ENCODE results near the gene SDK1.

The SDK1 gene

GRCh38 chr7:4017081-4017480 is 716.0 kb downstream of the SDK1 start:
- no peak for DNase-seq (ENCODE audit: low spot score)

GRCh38 chr7:4017785-4018184 is 716.7 kb downstream of the SDK1 start:
- DNase-seq (ENCODE audit: low spot score) = no peak

- no peak for DNase-seq (ENCODE audit: low spot score)
Observed at GRCh38 chr7:4018601-4019316, 717.7 kb downstream of the SDK1 start.

GRCh38 chr7:4020086-4020485 is 719.0 kb downstream of the SDK1 start:
- DNase-seq (ENCODE audit: low spot score) = no peak

- DNase-seq (ENCODE audit: low spot score) = no peak
Observed at GRCh38 chr7:4021413-4021812, 720.4 kb downstream of the SDK1 start.

- no peak for DNase-seq (ENCODE audit: low spot score)
Observed at GRCh38 chr7:4022265-4022664, 721.2 kb downstream of the SDK1 start.

- no peak for DNase-seq (ENCODE audit: low spot score)
Observed at GRCh38 chr7:4023502-4023901, 722.5 kb downstream of the SDK1 start.

- DNase-seq (ENCODE audit: low spot score) = no peak
Observed at GRCh38 chr7:4024133-4024532, 723.1 kb downstream of the SDK1 start.

- no peak for DNase-seq (ENCODE audit: low spot score)
Observed at GRCh38 chr7:4024806-4025205, 723.8 kb downstream of the SDK1 start.

- DNase-seq (ENCODE audit: low spot score) = no peak
Observed at GRCh38 chr7:4025210-4025609, 724.2 kb downstream of the SDK1 start.

- DNase-seq (ENCODE audit: low spot score) = no peak
Observed at GRCh38 chr7:4025694-4026615, 724.9 kb downstream of the SDK1 start.

- no peak for DNase-seq (ENCODE audit: low spot score)
Observed at GRCh38 chr7:4026941-4027486, 726.0 kb downstream of the SDK1 start.

GRCh38 chr7:4028221-4028620 is 727.2 kb downstream of the SDK1 start:
- no peak for DNase-seq (ENCODE audit: low spot score)

GRCh38 chr7:4029941-4030340 is 728.9 kb downstream of the SDK1 start:
- DNase-seq (ENCODE audit: low spot score) = no peak

GRCh38 chr7:4030346-4030950 is 729.4 kb downstream of the SDK1 start:
- no peak for DNase-seq (ENCODE audit: low spot score)

- DNase-seq (ENCODE audit: low spot score) = no peak
Observed at GRCh38 chr7:4033996-4034395, 732.9 kb downstream of the SDK1 start.

- DNase-seq (ENCODE audit: low spot score) = no peak
Observed at GRCh38 chr7:4037308-4037707, 736.3 kb downstream of the SDK1 start.

GRCh38 chr7:4037877-4038276 is 736.8 kb downstream of the SDK1 start:
- DNase-seq (ENCODE audit: low spot score) = no peak

- DNase-seq (ENCODE audit: low spot score) = no peak
Observed at GRCh38 chr7:4040109-4040928, 739.3 kb downstream of the SDK1 start.

GRCh38 chr7:4042402-4043045 is 741.5 kb downstream of the SDK1 start:
- no peak for DNase-seq (ENCODE audit: low spot score)

GRCh38 chr7:4043988-4044387 is 742.9 kb downstream of the SDK1 start:
- no peak for DNase-seq (ENCODE audit: low spot score)

Data from hematopoietic multipotent progenitor cell treated with erythropoietin and hydrocortisone succinate and interleukin-3 and kit ligand, for 15 days (in vitro differentiated cells).